Activated CD4-positive, alpha-beta memory T cell treated with anti-CD3 and anti-CD28 coated beads for 36 hours (primary cell): ENCODE measurements around the gene PRKCQ. TPM values are rescaled to one million over a fixed set of nuclear protein-coding genes. Genes with fewer than 3 reads are reported as not detected.
"Not testable (repeated sequence)": the region's sequence is repeated elsewhere in the genome, so short reads cannot be mapped to it uniquely, and the experiment has no call there.

ENCODE experiments used
- CTCF ChIA-PET: fragments of 350-600 bp; sonication (Branson Sonifier 250); formaldehyde crosslinking; loops from one replicate; lab custom pipeline; 2021; ENCODE audit warnings: antibody characterized with exemption, inconsistent platforms; lab: Charles Lee
- POLR2A ChIA-PET: fragments of 350-600 bp; sonication (Branson Sonifier 250); formaldehyde crosslinking; loops from one replicate; lab custom pipeline; 2021; ENCODE audit warnings: antibody characterized with exemption; lab: Charles Lee
- DNase-seq: peaks from one replicate; pipeline ENCODE4 v3.0.0-alpha.2; 2020
- H3K27ac Mint-ChIP-seq: one replicate; pipeline ENCODE4 v1.8.0; 2021; ENCODE audit warnings: mixed read lengths
- H3K27me3 Mint-ChIP-seq: one replicate; pipeline ENCODE4 v1.8.0; 2021; ENCODE audit warnings: mixed read lengths
- H3K36me3 Mint-ChIP-seq: one replicate; pipeline ENCODE4 v1.8.0; 2021; ENCODE audit warnings: mixed read lengths
- H3K4me1 Mint-ChIP-seq: one replicate; pipeline ENCODE4 v1.8.0; 2021; ENCODE audit warnings: low read depth, mixed read lengths
- H3K4me3 Mint-ChIP-seq: one replicate; pipeline ENCODE4 v1.8.0; 2021; ENCODE audit warnings: mild to moderate bottlenecking, mixed read lengths
- H3K9me3 Mint-ChIP-seq: one replicate; pipeline ENCODE4 v1.8.0; 2021; ENCODE audit warnings: mixed read lengths
- intact Hi-C: fragments of 100-400 bp; cut with micrococcal nuclease; formaldehyde crosslinking; loops from one replicate; pipeline ENCODE4 v1.15.1; 2023
- total RNA-seq, 2 experiments: library from RNA; stranded (reverse); gene quantifications; one replicate each; pipeline ENCODE4 v1.2.3, GENCODE V29; 2021

The PRKCQ gene
- total RNA-seq, 2 experiments from 2014 or later, result 44.3 to 45.2 TPM

DNA sequence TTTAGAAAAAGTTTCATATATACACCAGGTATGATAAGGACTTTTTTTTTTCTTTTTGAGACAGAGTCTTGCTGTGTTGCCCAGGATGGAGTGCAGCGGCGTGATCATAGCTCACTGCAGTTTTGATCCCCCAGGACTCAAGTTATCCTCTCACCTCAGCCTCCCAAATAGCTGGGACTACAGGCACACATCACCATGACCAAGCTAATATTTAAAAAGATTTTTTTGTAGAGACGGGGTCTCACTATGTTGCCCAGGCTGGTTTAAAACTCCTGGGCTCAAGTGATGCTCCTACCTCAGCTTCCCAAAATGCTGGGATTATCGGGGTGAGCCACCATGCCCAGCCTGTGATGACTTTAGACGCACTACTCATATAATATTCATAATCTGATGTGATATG, 2.2 kb upstream of the PRKCQ start:
- ChIA-PET POLR2A (interaction anchor here (0.6 to 4.0 kb wide), 15 partner anchors 10 to 115 kb away, joined by 3 to 33 read pairs (median 6); no protein-coding TSS in a partner anchor), CTCF (interaction anchor here (0.8 to 5.3 kb wide), 15 partner anchors 10 to 176 kb away, joined by 3 to 63 read pairs (median 12); no protein-coding TSS in a partner anchor)
- no peak for DNase-seq
- Mint-ChIP-seq H3K27me3 (no peaks in the 10 kb centered on the region), H3K4me3 (peak overlapping the region; percentile 90), H3K36me3 (peaks cover 67% of the 10 kb centered on the region), H3K9me3 (no peaks in the 10 kb centered on the region), H3K27ac (peak overlapping the region; percentile 96), H3K4me1 (peaks cover 55% of the 10 kb centered on the region)
- intact Hi-C loops, result loop anchor here (1.0 to 5.0 kb wide), 4 partner anchors 35 to 530 kb away; partner anchors contain the start of gene PFKFB3

DNA sequence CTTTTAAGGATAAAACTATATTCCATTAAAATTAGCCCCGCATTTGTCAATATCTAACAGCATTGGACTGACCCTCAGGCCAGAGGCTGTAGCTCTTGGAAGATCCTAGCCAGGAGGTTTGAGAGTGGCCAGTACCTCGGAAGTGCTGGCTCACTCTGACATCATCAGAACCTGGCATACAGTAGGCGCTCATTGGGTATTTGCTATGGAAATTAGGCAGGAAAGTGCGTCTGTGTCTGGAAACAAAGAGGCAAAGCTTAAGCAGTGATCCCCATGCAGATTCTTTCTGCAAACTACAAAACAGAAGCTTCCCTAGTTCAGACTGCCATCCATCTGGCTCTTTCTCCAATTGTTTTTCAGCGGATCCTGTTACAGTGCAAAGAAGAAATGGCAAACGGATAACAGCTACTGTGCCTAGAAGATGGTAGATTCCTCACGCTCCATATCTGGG, 1.7 kb upstream of the PRKCQ start:
- ChIA-PET CTCF (interaction anchor here (0.7 to 5.3 kb wide), 19 partner anchors 10 to 443 kb away, joined by 3 to 63 read pairs (median 7); no protein-coding TSS in a partner anchor), POLR2A (interaction anchor here (0.8 to 4.0 kb wide), 16 partner anchors 11 to 108 kb away, joined by 3 to 33 read pairs (median 6); no protein-coding TSS in a partner anchor)
- DNase-seq, result peak; percentile 59
- Mint-ChIP-seq H3K9me3 (no peaks in the 10 kb centered on the region), H3K27ac (peak overlapping the region; percentile 96), H3K27me3 (no peaks in the 10 kb centered on the region), H3K4me1 (peaks cover 54% of the 10 kb centered on the region), H3K4me3 (peak overlapping the region; percentile 90), H3K36me3 (peaks cover 66% of the 10 kb centered on the region)
- intact Hi-C loops, result loop anchor here (1.0 to 5.0 kb wide), 5 partner anchors 35 to 530 kb away; partner anchors contain the start of gene PFKFB3

DNA sequence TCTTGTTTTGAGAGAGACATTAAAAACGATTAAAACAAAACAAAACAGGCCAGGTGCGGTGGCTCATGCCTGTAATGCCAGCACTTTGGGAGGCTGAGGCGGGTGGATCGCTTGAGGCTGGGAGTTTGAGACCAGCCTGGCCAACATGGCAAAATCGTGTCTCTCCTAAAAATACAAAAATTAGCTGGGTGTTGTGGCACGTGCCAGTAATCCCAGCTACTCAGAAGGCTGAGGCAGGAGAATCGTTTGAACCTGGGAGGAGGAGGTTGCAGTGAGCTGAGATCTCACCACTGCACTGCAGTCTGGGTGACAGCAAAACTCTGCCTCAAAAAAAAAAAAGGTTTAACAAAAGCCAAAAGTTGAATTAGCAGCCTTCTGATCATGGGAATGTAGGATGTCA, 1.1 kb upstream of the PRKCQ start:
- not testable (repeated sequence) for H3K9me3 Mint-ChIP-seq, H3K27me3 Mint-ChIP-seq
- ChIA-PET POLR2A (interaction anchor here (0.9 to 4.0 kb wide), 17 partner anchors 10 to 527 kb away, joined by 3 to 33 read pairs (median 5); no protein-coding TSS in a partner anchor), CTCF (interaction anchor here (0.7 to 5.3 kb wide), 20 partner anchors 11 to 442 kb away, joined by 3 to 63 read pairs (median 7); no protein-coding TSS in a partner anchor)
- Mint-ChIP-seq H3K4me3 (peak overlapping the region; percentile 90), H3K4me1 (peaks cover 53% of the 10 kb centered on the region), H3K27ac (peak overlapping the region; percentile 96), H3K36me3 (peaks cover 63% of the 10 kb centered on the region)
- intact Hi-C loops, result loop anchor here (1.0 to 5.0 kb wide), 4 partner anchors 36 to 529 kb away; partner anchors contain the start of gene PFKFB3
- peak; percentile 35 for DNase-seq

- H3K4me1 Mint-ChIP-seq, result peaks cover 55% of the 10 kb centered on the region
- intact Hi-C loops, result loop anchor here (1.0 to 5.0 kb wide), 7 partner anchors 20 to 528 kb away; partner anchors contain the start of gene PFKFB3
- peak; percentile 89 for DNase-seq
- peak overlapping the region; percentile 90 for H3K4me3 Mint-ChIP-seq
- H3K27me3 Mint-ChIP-seq, result no peaks in the 10 kb centered on the region
- H3K9me3 Mint-ChIP-seq, result no peaks in the 10 kb centered on the region
- ChIA-PET CTCF (interaction anchor here (0.6 to 5.3 kb wide), 26 partner anchors 9 to 170 kb away, joined by 3 to 63 read pairs (median 7); no protein-coding TSS in a partner anchor), POLR2A (interaction anchor here (0.7 to 4.0 kb wide), 17 partner anchors 9 to 526 kb away, joined by 3 to 33 read pairs (median 4); no protein-coding TSS in a partner anchor)
- H3K27ac Mint-ChIP-seq, result peak overlapping the region; percentile 96
- H3K36me3 Mint-ChIP-seq, result peaks cover 55% of the 10 kb centered on the region
Observed at GRCh38 chr10:6580279-6581029, 378 bp upstream of the PRKCQ start.

- ChIA-PET CTCF (interaction anchor here (1.1 to 4.0 kb wide), 4 partner anchors 36 to 90 kb away, joined by 3 to 63 read pairs (median 22); no protein-coding TSS in a partner anchor), POLR2A (interaction anchor here (0.6 to 4.0 kb wide), 9 partner anchors 13 to 88 kb away, joined by 3 to 33 read pairs (median 6); no protein-coding TSS in a partner anchor)
- Mint-ChIP-seq H3K27me3 (no peaks in the 10 kb centered on the region), H3K4me3 (peak overlapping the region; percentile 85), H3K27ac (peak overlapping the region; percentile 95), H3K36me3 (peaks cover 46% of the 10 kb centered on the region), H3K9me3 (no peaks in the 10 kb centered on the region), H3K4me1 (peaks cover 57% of the 10 kb centered on the region)
- intact Hi-C loops, result loop anchor here (1.0 to 2.0 kb wide), 3 partner anchors 85 to 162 kb away; no protein-coding TSS in a partner anchor
- peak; percentile 70 for DNase-seq
Observed at GRCh38 chr10:6579183-6579903, 733 bp downstream of the PRKCQ start.

DNA sequence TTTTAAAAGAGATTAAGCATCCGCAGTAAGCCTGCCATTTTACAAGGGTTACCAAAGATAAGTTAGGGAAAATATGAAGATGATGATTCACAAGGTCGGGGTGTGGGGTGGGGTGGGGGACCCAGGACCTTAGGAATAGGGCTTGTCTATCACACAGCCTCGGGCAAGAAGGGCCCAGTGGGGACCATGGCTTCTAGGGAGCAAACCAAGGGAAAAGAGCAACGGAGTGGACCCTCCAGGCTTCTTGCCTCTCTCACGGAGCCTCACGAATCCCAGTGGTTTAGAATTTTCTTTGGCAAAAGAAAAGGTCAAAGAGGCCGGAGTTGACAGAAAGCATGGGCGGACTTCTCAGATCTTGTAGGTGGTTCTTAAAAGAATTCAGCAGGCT, 1.3 kb downstream of the PRKCQ start:
- Mint-ChIP-seq H3K36me3 (peaks cover 40% of the 10 kb centered on the region), H3K9me3 (no peaks in the 10 kb centered on the region), H3K27ac (peak overlapping the region; percentile 95), H3K27me3 (no peaks in the 10 kb centered on the region), H3K4me3 (peak overlapping the region; percentile 85), H3K4me1 (peaks cover 57% of the 10 kb centered on the region)
- ChIA-PET CTCF (interaction anchor here (0.7 to 4.0 kb wide), 13 partner anchors 12 to 133 kb away, joined by 3 to 39 read pairs (median 3); no protein-coding TSS in a partner anchor), POLR2A (interaction anchor here (0.6 to 3.9 kb wide), 11 partner anchors 9 to 89 kb away, joined by 3 to 24 read pairs (median 6); no protein-coding TSS in a partner anchor)
- intact Hi-C loops, result loop anchor here (1.0 to 2.0 kb wide), 5 partner anchors 20 to 161 kb away; no protein-coding TSS in a partner anchor
- DNase-seq, result peak; percentile 36

- Mint-ChIP-seq H3K36me3 (peaks cover 36% of the 10 kb centered on the region), H3K9me3 (no peaks in the 10 kb centered on the region), H3K27me3 (no peaks in the 10 kb centered on the region), H3K4me1 (peaks cover 57% of the 10 kb centered on the region), H3K4me3 (peak overlapping the region; percentile 85), H3K27ac (peak overlapping the region; percentile 95)
- DNase-seq, result peak; percentile 60
- ChIA-PET CTCF (interaction anchor here (0.6 to 2.1 kb wide), 19 partner anchors 9 to 135 kb away, joined by 3 to 15 read pairs (median 3); no protein-coding TSS in a partner anchor), POLR2A (interaction anchor here (0.6 to 2.1 kb wide), 12 partner anchors 9 to 104 kb away, joined by 3 to 12 read pairs (median 4); no protein-coding TSS in a partner anchor)
- intact Hi-C loops, result loop anchor here (1.0 to 2.0 kb wide), 3 partner anchors 20 to 84 kb away; no protein-coding TSS in a partner anchor
Observed at GRCh38 chr10:6578251-6578771, 1.8 kb downstream of the PRKCQ start.

- Mint-ChIP-seq H3K9me3 (no peaks in the 10 kb centered on the region), H3K4me1 (peaks cover 56% of the 10 kb centered on the region), H3K27ac (peak overlapping the region; percentile 73), H3K4me3 (peak overlapping the region; percentile 66), H3K27me3 (no peaks in the 10 kb centered on the region), H3K36me3 (peaks cover 20% of the 10 kb centered on the region)
- POLR2A ChIA-PET, result interaction anchor here (2.1 kb wide), 1 partner anchor 103 kb away, joined by 12 read pairs; no protein-coding TSS in a partner anchor
- CTCF ChIA-PET, result interaction anchor here (0.8 to 2.1 kb wide), 6 partner anchors 10 to 131 kb away, joined by 3 to 12 read pairs (median 4); no protein-coding TSS in a partner anchor
- intact Hi-C loops, result no loop called here
- DNase-seq, result no peak
Observed at GRCh38 chr10:6576326-6576725, 3.8 kb downstream of the PRKCQ start.

GRCh38 chr10:6574664-6575176, 5.4 kb downstream of the PRKCQ start:
- ChIA-PET CTCF (interaction anchor here (0.7 to 1.9 kb wide), 6 partner anchors 11 to 552 kb away, joined by 3 to 6 read pairs (median 4); no protein-coding TSS in a partner anchor), POLR2A (interaction anchor here (0.8 to 1.1 kb wide), 2 partner anchors 10 to 43 kb away, joined by 3 to 4 read pairs; no protein-coding TSS in a partner anchor)
- intact Hi-C loops, result no loop called here
- H3K27me3 Mint-ChIP-seq, result no peaks in the 10 kb centered on the region
- peaks cover 19% of the 10 kb centered on the region for H3K36me3 Mint-ChIP-seq
- no peak for DNase-seq
- H3K4me1 Mint-ChIP-seq, result peaks cover 70% of the 10 kb centered on the region
- H3K27ac Mint-ChIP-seq, result no peak overlapping the region
- no peak overlapping the region for H3K4me3 Mint-ChIP-seq
- H3K9me3 Mint-ChIP-seq, result no peaks in the 10 kb centered on the region

DNA sequence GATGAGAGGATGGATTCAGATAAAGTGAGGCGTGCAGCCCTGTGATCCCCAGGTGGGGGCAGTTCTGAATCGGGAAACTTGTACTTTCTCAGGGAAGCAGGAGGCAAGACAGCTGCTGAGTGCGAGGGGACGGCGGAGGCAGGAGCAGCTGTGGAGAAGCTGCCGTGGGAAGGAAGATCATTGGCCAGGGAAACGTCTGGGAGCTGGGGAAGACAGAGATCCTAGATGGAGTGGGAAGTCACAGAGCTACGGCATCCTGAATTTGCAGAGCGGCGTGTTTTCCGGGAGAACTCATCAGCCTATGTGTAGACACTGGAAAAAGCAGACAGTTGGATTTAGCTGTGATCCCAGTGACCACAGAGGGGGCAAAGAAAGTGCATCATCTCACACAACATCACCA, 9.2 kb downstream of the PRKCQ start:
- no peak overlapping the region for H3K4me3 Mint-ChIP-seq
- H3K27me3 Mint-ChIP-seq, result no peaks in the 10 kb centered on the region
- intact Hi-C loops, result no loop called here
- peak overlapping the region; percentile 1 for H3K27ac Mint-ChIP-seq
- no peak for DNase-seq
- ChIA-PET POLR2A (interaction anchor here (1.0 to 1.5 kb wide), 2 partner anchors 10 kb away, joined by 3 to 8 read pairs; no protein-coding TSS in a partner anchor), CTCF (interaction anchor here (1.2 to 1.8 kb wide), 4 partner anchors 9 to 96 kb away, joined by 3 to 5 read pairs (median 4); no protein-coding TSS in a partner anchor)
- no peaks in the 10 kb centered on the region for H3K9me3 Mint-ChIP-seq
- H3K36me3 Mint-ChIP-seq, result peaks cover 8% of the 10 kb centered on the region
- peaks cover 86% of the 10 kb centered on the region for H3K4me1 Mint-ChIP-seq
